Fibroblast of mammary gland (primary cell): ENCODE results near the gene CTLA4.

Source experiments
- DNase-seq: peaks from one replicate; pipeline ENCODE4 v3.0.0-alpha.2; 2010; ENCODE audit warnings: low read depth
- H3K4me3 ChIP-seq: 2 replicates; pipeline ENCODE4 v1.5.1; 2011; ENCODE audit warnings: low read depth, mild to moderate bottlenecking, low read length, moderate library complexity; ENCODE audit not compliant: control insufficient read depth
- TF ChIP-seq, protein P1 (sequence below): conservative IDR thresholded peaks from 2 replicates; pipeline ENCODE4 v1.5.1; 2011; ENCODE audit warnings: low read depth, low read length, inconsistent platforms; ENCODE audit not compliant: control insufficient read depth, insufficient read depth

The CTLA4 gene

DNA sequence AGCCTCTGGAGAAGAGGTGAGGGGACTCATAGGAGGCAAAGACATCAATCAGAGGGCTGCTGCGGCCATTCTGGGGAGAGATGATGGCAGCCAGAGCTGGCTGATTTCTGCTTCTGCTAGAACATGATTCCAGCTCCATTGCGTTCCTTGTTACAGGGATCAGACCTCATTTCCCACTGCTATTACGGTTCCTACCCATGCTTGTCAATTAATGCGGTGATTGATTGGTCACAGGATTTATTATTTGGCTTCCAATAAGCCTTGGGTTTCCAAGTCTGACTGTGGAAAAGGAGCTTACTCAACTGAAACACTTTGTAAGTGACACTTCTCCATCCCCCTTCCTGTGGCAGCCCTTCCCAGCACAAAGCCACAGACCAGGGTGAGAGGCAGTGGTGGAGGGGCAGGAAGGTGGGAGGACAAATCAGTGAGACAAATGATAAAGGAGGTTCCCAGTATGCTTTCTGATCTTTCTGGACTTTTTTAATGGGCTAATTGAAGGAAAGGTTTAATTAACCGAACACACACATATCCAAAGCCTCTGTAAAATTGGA, 26.8 kb upstream of the CTLA4 start:
- TF ChIP-seq, protein P1, sequence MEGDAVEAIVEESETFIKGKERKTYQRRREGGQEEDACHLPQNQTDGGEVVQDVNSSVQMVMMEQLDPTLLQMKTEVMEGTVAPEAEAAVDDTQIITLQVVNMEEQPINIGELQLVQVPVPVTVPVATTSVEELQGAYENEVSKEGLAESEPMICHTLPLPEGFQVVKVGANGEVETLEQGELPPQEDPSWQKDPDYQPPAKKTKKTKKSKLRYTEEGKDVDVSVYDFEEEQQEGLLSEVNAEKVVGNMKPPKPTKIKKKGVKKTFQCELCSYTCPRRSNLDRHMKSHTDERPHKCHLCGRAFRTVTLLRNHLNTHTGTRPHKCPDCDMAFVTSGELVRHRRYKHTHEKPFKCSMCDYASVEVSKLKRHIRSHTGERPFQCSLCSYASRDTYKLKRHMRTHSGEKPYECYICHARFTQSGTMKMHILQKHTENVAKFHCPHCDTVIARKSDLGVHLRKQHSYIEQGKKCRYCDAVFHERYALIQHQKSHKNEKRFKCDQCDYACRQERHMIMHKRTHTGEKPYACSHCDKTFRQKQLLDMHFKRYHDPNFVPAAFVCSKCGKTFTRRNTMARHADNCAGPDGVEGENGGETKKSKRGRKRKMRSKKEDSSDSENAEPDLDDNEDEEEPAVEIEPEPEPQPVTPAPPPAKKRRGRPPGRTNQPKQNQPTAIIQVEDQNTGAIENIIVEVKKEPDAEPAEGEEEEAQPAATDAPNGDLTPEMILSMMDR, result no peak
- DNase-seq, result no peak
- H3K4me3 ChIP-seq, result no peak overlapping the region

DNA sequence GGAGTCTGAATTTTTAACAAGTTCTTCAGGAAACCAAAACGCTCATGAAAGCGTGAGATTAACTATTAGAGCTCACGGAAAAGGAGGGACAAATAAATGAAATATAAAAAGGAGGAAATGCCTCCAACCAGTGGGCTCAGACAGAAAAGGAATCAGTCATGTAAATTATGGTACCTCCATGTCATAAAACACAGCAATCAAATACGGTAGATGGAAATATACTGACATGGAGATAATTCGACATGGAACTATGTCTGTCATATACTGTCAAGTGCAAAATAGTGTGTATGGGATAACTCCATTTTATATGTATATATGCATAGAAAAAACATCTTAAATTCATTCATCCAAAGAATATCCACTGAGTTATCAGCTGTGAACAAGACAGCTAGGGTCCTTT, 25.9 kb upstream of the CTLA4 start:
- no peak overlapping the region for H3K4me3 ChIP-seq
- TF ChIP-seq, protein P1, result no peak
- no peak for DNase-seq

GRCh38 chr2:203842373-203842772, 25.2 kb upstream of the CTLA4 start:
- DNase-seq, result no peak
- H3K4me3 ChIP-seq, result no peak overlapping the region
- TF ChIP-seq, protein P1, result no peak

GRCh38 chr2:203846490-203847105, 21.0 kb upstream of the CTLA4 start:
- peak; percentile 37 for DNase-seq
- TF ChIP-seq, protein P1, result no peak
- no peak overlapping the region for H3K4me3 ChIP-seq

- TF ChIP-seq, protein P1, result no peak
- DNase-seq, result peak; percentile 44
- H3K4me3 ChIP-seq, result no peak overlapping the region
These were observed 18.6 kb upstream of the CTLA4 start for GRCh38 chr2:203849010-203849409.

GRCh38 chr2:203852760-203853159, 14.8 kb upstream of the CTLA4 start:
- no peak overlapping the region for H3K4me3 ChIP-seq
- TF ChIP-seq, protein P1, result no peak
- DNase-seq, result no peak
